ENCODE measurements around the gene GNB1. TPM values are rescaled to one million over a fixed set of nuclear protein-coding genes. Genes with fewer than 3 reads are reported as not detected.
"Not testable (repeated sequence)": the region's sequence is repeated elsewhere in the genome, so short reads cannot be mapped to it uniquely, and the experiment has no call there.

Gene GNB1
- total RNA-seq, 1 donor from 2014 or later = 182 TPM

- intact Hi-C loops (cut with DNase I) = no loop called here
- ATAC-seq = peak; percentile 23
- peak; percentile 72 for DNase-seq (ENCODE audit: missing footprints)
These were observed 3.6 kb upstream of the GNB1 start for GRCh38 chr1:1894354-1895059.

- DNase-seq (ENCODE audit: missing footprints) (peak; percentile 45), ATAC-seq (no peak)
- intact Hi-C loops (cut with DNase I) = no loop called here
These were observed 3.1 kb upstream of the GNB1 start for GRCh38 chr1:1893997-1894353.

- DNase-seq (ENCODE audit: missing footprints) = peak; percentile 40
- ATAC-seq = no peak
- intact Hi-C loops (cut with DNase I) = no loop called here
These were observed 2.6 kb upstream of the GNB1 start for GRCh38 chr1:1893291-1893985.

DNA sequence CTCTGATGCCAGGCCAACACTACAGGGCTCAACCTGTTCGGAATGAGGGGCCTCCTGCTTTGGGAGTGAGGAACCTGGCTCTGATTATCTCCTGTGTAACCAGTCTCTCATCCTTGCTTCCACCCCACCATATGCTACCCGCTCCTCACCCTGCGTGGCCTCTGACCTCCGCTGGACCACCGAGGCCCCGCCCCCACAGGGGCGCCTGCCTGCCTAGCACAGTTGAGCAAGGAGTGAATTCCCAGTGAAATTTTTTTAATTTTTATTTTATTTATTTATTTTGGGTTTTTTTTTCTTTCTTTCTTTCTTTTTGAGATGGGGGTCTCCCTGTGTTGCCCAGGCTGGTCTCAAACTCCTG lies 1.9 kb upstream of the GNB1 start:
- ATAC-seq = no peak
- intact Hi-C loops (cut with DNase I) = no loop called here
- peak; percentile 37 for DNase-seq (ENCODE audit: missing footprints)

DNA sequence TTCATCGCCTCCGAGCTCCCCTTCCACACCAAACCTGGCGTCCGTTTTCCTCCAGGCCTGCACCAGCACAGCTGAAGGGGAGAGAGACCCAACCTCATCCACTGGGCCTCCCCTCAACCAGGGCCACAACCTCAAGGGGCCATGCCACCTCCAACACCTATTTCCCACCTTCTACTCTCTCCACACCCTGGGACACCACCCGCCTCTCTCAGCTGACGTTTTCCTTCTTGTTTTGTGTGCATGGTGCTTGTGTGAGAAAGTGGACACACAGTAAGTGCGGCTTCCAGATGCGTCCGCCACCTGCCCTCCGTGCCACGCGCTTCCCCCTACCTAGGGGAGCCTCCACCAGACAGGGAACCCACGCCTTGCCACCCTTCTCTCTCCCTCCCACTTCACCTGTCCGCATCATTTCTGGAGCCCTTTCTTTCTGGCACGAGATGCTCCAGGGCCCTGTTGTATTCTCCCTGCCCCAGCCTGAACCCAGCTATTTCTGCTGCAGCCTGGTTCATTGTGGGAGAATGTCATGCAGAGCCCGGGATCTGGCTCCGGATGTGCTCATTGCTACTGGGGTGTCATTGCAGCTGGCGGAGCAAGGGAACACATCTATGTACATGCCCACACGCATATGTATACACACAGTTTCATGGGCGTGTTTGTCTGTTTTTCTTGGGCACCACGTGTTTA lies 1.3 kb upstream of the GNB1 start:
- intact Hi-C loops (cut with DNase I) = no loop called here
- ATAC-seq (no peak), DNase-seq (ENCODE audit: missing footprints) (peak; percentile 68)

GRCh38 chr1:1891349-1892078 lies 627 bp upstream of the GNB1 start:
- peak; percentile 89 for DNase-seq (ENCODE audit: missing footprints)
- intact Hi-C loops (cut with DNase I) = loop anchor here (2.0 kb wide), 2 partner anchors 33 to 113 kb away; partner anchors contain the start of gene NADK
- ATAC-seq = peak; percentile 73

DNA sequence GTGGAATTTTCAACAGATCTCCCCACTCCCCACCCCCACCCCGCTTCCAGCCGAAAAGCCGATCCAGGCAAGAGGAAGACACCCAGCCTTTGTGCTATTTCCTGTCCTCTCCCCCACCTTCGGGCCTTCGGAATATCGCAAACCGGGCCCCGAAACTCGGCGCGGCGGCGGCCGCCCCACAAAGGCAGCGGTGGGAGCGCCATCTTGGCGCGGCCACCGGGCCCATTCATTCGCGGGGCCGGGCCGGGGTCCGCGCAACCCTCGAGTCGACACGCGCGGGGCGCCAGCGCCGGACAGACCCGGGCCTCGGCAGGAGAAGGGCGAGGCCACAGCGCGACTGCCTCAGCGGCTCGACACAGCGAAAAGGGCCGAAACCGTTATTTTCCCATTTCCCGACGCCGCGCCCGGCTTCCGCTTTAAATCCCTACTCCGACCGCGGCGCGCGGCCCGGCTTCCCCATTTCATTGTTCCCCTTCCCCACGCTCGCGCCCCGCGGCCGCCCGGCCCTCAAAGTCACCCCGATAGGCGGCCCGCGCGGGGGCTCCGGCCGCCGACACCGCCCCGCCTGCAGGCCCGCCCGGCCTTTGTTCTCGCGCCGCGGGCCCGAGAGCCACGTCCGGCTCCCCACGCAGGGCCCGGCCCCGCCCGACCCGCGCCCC lies 911 bp downstream of the GNB1 start:
- ATAC-seq (no peak), DNase-seq (ENCODE audit: missing footprints) (peak; percentile 95)
- intact Hi-C loops (cut with DNase I) = loop anchor here (2.0 kb wide), 2 partner anchors 31 to 111 kb away; partner anchors contain the start of gene NADK

GRCh38 chr1:1889090-1889750 lies 1.7 kb downstream of the GNB1 start:
- no peak for ATAC-seq
- no peak for DNase-seq (ENCODE audit: missing footprints)
- intact Hi-C loops (cut with DNase I) = no loop called here

GRCh38 chr1:1883890-1884289 lies 7.0 kb downstream of the GNB1 start:
- intact Hi-C loops (cut with DNase I); ATAC-seq; DNase-seq (ENCODE audit: missing footprints): not testable (repeated sequence)

DNA sequence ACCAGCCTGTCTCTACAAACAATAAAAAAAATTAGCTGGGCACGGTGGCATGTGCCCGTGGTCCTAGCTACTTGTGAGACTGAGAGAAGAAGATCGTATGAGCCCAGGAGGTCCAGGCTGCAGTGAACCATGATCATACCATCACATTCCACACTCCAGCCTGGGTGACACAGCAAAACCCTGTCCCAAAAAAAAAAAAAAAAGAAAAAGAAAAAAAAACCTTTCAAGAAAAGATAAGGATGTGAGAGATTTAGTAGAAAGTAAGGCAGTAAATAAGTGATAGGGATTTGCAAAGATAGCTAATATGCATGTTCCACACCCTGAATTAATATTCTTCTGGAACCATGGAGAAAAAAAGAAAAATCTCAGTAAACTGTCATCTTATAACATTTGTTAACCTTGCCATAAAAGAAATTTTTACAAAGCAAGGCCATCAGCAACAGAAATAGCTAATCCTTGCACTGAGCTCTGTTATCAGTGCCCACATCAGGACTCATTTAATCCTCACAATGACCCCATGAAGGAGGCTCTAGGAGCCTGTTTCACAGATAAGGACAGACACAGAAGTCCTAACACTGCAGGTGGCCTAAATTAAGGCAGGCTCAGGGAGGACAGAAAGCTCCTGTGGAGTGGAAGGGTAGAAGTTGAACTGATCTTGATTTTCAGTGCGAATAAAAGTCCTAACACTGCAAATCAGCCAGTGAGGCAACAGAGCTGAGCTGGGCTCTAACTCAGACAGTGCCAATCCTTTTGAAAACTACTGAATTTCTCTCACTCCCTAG lies 7.6 kb downstream of the GNB1 start:
- DNase-seq (ENCODE audit: missing footprints) = no peak
- no peak for ATAC-seq
- intact Hi-C loops (cut with DNase I) = no loop called here

DNA sequence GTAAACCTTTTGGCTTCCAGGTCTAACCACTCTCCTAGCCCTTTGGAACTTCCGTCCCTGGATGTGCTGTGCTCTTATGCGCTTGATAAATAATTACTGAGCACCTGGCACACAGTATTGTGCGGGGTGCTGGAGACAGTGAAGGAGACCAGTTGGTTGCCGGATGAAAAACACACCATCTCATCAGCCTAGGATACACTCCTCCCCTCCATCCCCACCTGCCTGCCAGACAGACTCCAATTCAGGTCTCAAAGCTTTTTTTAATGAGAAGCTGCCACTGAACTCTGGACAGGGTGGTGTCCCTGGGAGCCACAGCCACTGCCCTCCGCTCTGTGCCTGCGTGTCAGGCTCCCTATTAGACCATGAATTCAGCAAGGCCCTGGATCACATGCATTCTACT lies 9.2 kb downstream of the GNB1 start:
- ATAC-seq = no peak
- DNase-seq (ENCODE audit: missing footprints) = no peak

DNA sequence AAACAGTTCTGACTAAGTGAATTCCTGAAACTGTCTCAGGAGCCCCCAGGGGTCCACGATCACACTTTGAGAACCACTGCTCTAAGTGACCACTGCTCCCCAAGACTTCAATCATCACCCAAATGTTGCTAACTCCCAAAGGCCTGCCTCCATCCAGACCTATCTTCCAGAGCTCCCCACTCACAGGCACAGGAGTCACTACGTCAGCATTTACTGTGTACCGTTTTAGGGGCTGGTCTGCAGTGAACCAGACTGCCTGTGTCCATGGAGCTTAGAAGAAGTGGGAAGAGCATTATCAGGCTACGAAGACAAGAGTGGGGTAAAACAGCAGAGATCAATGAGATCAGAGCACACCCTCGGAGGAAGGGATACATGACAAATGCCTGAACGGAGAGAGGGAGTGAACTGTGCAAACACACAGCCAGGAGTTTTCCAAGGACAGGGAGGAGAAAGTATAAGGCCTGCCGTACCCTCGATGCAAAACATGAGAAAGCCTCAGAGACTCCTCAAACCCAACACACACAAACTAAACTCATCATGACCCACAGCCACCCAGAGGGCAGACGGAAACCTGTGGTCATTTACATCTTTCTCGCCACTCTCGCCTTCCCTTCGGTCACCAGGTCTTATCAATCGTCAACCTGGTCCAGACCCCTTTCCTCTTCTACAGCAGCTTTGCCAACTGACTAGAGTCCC lies 10.1 kb downstream of the GNB1 start:
- no peak for ATAC-seq
- DNase-seq (ENCODE audit: missing footprints) = no peak
- intact Hi-C loops (cut with DNase I) = no loop called here

More for the DNA sequence above, 9.2 kb downstream of the GNB1 start:
- intact Hi-C loops (cut with DNase I) = no loop called here

DNA sequence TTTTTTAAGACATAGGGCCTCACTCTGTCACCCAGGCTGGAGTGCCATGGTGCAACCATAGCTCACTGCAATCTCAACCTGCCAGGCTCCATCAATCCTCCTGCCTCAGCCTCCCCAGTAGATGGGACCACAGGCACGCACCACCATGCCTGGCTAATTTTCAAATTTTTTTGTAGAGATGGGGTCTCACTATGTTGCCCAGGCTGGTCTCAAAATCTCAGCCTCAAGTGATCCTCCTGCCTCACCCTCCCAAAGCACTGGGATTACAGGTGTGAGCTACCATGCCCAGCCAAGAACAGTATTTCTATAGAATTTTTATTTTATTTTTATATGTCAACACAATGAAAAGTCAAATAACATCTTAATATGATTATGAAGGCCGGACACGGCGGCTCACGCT lies 10.9 kb downstream of the GNB1 start:
- no peak for ATAC-seq
- no peak for DNase-seq (ENCODE audit: missing footprints)
- intact Hi-C loops (cut with DNase I) = no loop called here

DNA sequence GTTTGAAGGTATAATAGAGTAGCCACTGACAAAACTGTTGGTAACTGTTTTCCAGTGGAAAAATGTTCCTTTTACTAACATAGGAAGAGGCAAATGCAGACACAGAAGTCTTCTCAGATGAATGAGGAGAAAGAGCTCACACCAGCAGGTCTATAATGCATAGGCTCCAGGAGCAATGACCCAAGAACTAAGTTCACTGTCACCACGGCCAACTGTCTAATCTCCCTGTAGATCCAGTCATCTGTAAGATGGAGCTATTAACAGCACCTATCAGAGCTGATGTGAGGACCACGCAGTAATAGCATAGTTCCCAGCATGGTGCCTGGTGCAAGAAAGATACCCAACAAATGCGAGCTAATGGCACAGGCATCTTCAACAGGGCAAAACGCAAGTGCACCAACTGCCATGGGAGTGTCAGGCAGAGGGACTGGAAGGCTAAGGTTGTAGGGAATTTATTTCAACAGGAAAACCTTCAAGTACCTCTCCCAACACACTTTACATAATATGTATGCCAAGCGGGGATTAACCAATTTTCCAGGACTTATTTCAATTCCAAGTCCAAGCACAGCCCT lies 12.9 kb downstream of the GNB1 start:
- ATAC-seq (no peak), DNase-seq (ENCODE audit: missing footprints) (no peak)
- intact Hi-C loops (cut with DNase I) = no loop called here

- ATAC-seq (no peak), DNase-seq (ENCODE audit: missing footprints) (no peak)
- intact Hi-C loops (cut with DNase I) = no loop called here
These were observed 14.5 kb downstream of the GNB1 start for GRCh38 chr1:1876335-1876930.

DNA sequence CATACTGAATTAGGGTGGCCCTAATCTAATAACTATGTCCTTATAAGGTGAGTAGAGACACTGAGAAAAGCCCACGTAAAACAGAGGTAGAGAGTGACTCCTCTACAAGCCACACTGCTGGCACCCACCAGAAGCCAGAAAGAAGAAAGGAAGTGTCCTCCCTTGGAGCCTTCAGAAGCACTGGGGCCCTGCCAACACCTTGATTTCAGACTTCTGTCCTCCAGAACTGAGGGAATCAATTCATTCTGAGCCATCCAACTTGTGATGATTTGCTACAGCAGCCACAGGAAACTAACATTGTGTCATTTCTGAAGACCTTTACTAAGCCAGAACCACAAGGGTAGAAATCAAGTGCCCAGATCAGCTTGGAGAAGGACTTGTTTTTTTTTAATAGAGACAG lies 15.0 kb downstream of the GNB1 start:
- no peak for DNase-seq (ENCODE audit: missing footprints)
- no peak for ATAC-seq
- intact Hi-C loops (cut with DNase I) = no loop called here

Measured in Right ventricle myocardium inferior (tissue), 1 donor.